Tibial artery (tissue), 4 donors: ENCODE data around the gene MEIOC.
"Not testable (repeated sequence)": the region's sequence is repeated elsewhere in the genome, so short reads cannot be mapped to it uniquely, and the experiment has no call there.

Experiments
- DNase-seq, 2 donors: peaks; one replicate each; pipeline ENCODE4 v3.0.0-alpha.2; 2019
- H3K27ac ChIP-seq, 2 donors: fragments of 200-600 bp; sonication (generic) in 1 of 2; 1 replicate in 1 of 2; 2 replicates in 1 of 2; pipeline ENCODE4 v1.5.1; 2018 to 2019; ENCODE audit warnings: mild to moderate bottlenecking in 1 of 2
- H3K27me3 ChIP-seq, 2 donors: fragments of 200-600 bp; sonication (generic) in 1 of 2; one replicate each; pipeline versions ENCODE4 v1.5.1 to v1.6.0; 2016 to 2019
- H3K36me3 ChIP-seq, 3 donors: fragments of 200-600 bp; sonication (generic) in 2 of 3; one replicate each; pipeline ENCODE4 v1.5.1; 2016 to 2019; ENCODE audit warnings: mild to moderate bottlenecking in 2 of 3
- H3K4me1 ChIP-seq, 4 donors: fragments of 200-600 bp; sonication (generic) in 2 of 4; 1 replicate in 3 of 4; 2 replicates in 1 of 4; pipeline ENCODE4 v1.5.1; 2016 to 2019
- H3K4me3 ChIP-seq, 2 donors: fragments of 200-600 bp; sonication (generic) in 1 of 2; 1 replicate in 1 of 2; 2 replicates in 1 of 2; pipeline ENCODE4 v1.5.1; 2018 to 2019; ENCODE audit warnings: mild to moderate bottlenecking in 2 of 2
- H3K9me3 ChIP-seq, 3 donors: fragments of 200-600 bp; sonication (generic) in 1 of 3; one replicate each; pipeline ENCODE4 v1.5.1; 2016 to 2019
- intact Hi-C: fragments of 100-400 bp; cut with DNase I; formaldehyde crosslinking; loops from one replicate; pipeline ENCODE4 v1.15.0; 2023; ENCODE audit warnings: low total_unique reads
- TF ChIP-seq, protein P1 (sequence below), 2 experiments: fragments of 200-600 bp in 1 of 2; fragments of 450-650 bp in 1 of 2; IDR thresholded peaks; one replicate each; pipeline ENCODE4 v1.5.1; 2017 to 2019; ENCODE audit warnings: antibody characterized with exemption in 2 of 2, mild to moderate bottlenecking in 1 of 2, moderate library complexity in 1 of 2

The MEIOC gene

DNA sequence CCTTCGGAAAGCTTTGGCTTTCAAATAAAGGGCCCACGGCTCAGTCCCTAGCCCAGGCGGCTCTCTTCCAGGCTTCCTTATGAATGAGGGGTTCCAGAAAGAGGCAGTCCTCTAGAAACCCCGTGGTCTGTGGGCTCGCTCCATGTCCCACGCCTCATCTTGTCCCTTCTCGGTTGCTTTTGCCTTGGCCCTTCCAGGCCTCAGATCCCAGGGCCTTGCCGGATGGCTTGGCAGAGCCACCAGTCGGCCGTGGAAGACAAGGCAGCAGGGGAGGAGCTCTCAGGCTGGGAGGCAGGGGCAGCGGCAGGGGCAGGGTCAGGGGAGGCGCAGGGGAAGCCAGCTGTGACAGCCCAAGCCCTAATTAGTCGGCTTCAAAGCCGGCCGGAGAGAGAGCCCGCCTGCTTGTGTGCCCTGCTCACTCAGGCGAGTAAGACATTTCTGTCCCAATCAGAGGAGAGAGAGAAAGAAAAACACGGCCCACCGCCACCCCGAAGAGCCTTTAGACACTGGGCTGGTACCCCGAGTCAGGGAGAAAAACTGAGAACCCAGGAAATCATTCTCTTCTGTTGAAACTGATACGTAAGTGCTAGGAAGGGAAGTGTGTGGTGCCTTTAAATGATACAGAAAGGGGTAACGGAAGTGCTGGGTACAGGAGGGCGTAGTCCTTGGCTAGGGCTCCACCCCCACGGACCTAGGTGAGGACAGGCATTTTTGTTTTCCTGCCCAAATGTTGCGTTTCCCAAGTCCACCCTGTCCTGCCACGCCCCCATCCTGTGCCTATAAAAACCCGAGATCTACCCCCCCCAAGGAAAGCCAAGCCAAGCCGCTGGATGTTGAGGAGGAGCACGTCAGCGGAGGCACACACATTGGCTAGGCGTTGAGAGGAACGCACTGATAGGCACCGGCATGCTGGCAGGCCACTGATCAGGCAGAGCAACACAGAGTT lies 27.8 kb upstream of the MEIOC start:
- H3K36me3 ChIP-seq: no peaks in the 10 kb centered on the region
- H3K27me3 ChIP-seq: no peaks in the 10 kb centered on the region
- H3K9me3 ChIP-seq: no peaks in the 10 kb centered on the region
- no peak overlapping the region for H3K27ac ChIP-seq
- no peaks in the 10 kb centered on the region for H3K4me1 ChIP-seq
- no peak overlapping the region for H3K4me3 ChIP-seq
- intact Hi-C loops: no loop called here
- no peak for DNase-seq
- TF ChIP-seq, protein P1, sequence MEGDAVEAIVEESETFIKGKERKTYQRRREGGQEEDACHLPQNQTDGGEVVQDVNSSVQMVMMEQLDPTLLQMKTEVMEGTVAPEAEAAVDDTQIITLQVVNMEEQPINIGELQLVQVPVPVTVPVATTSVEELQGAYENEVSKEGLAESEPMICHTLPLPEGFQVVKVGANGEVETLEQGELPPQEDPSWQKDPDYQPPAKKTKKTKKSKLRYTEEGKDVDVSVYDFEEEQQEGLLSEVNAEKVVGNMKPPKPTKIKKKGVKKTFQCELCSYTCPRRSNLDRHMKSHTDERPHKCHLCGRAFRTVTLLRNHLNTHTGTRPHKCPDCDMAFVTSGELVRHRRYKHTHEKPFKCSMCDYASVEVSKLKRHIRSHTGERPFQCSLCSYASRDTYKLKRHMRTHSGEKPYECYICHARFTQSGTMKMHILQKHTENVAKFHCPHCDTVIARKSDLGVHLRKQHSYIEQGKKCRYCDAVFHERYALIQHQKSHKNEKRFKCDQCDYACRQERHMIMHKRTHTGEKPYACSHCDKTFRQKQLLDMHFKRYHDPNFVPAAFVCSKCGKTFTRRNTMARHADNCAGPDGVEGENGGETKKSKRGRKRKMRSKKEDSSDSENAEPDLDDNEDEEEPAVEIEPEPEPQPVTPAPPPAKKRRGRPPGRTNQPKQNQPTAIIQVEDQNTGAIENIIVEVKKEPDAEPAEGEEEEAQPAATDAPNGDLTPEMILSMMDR (IDR thresholded peaks at IDR 0.05): no peak

DNA sequence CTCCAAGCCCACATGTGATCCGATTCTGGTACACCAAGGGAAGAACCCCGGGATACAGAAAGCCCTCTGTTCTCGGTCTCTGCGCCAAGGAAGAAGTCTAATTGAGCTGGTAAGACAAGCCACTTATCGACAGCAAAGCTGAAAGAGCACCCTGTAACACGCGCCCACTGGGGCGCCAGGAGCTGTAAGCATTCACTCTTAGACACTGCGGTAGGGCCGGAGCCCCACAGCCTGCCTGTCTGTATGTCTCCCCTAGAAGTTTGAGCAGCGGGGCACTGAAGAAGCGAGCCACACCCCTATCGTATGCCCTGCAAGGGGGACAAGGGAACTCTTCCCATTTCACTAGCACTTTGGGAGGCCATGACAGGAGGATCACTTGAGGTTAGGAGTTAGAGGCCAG lies 27.0 kb upstream of the MEIOC start:
- H3K4me3 ChIP-seq: no peak overlapping the region
- no peak overlapping the region for H3K27ac ChIP-seq
- intact Hi-C loops: no loop called here
- no peak for DNase-seq
- TF ChIP-seq, protein P1 (IDR thresholded peaks at IDR 0.05): no peak
- no peaks in the 10 kb centered on the region for H3K9me3 ChIP-seq
- H3K4me1 ChIP-seq: no peaks in the 10 kb centered on the region
- H3K27me3 ChIP-seq: no peaks in the 10 kb centered on the region
- H3K36me3 ChIP-seq: no peaks in the 10 kb centered on the region

DNA sequence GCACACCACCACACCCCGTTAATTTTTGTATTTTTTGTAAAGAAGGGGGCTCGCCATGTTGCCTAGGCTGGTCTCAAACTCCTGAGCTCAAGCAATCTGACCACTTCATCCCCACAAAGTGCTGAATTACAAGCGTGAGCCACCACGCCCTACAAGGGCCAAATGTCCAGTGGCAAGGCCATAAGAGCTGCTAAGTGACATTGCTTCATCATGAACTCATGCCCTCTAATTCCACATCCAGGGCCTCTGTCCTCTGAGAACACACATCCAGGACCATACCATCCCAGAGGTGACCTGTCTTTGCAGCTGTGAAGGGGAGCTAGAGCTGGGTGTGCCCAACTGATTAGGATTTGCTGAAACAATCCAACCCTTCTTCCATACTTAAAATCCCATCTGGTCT lies 25.6 kb upstream of the MEIOC start:
- TF ChIP-seq, protein P1 (IDR thresholded peaks at IDR 0.05): no peak
- intact Hi-C loops: no loop called here
- DNase-seq: no peak

DNA sequence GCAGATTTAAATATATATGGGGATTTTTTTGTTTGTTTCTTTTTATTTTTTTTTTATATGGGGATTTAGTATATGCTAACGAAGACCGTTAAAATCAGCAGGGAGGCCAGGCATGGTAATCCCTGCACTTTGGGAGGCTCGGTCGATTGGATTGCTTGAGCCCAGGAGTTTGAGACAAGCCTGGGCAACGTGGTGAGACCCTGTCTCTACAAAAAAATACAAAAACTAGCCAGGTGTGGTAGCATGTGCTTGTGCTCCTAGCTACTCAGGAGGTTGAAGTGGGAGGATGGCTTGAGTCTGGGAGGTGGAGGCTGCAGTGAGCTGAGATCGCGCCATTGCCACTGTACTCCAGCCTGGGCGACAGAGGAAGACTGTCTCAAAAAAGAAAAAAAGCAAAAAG lies 22.3 kb upstream of the MEIOC start:
- DNase-seq: no peak
- peaks cover 0 to 2% of the 10 kb centered on the region in 2 donors for H3K27me3 ChIP-seq
- no peaks in the 10 kb centered on the region for H3K4me1 ChIP-seq
- no peaks in the 10 kb centered on the region for H3K9me3 ChIP-seq
- TF ChIP-seq, protein P1 (IDR thresholded peaks at IDR 0.05): no peak
- no peak overlapping the region for H3K27ac ChIP-seq
- intact Hi-C loops: no loop called here
- no peaks in the 10 kb centered on the region for H3K36me3 ChIP-seq
- no peak overlapping the region for H3K4me3 ChIP-seq

More for the DNA sequence above, 25.6 kb upstream of the MEIOC start:
- no peaks in the 10 kb centered on the region for H3K36me3 ChIP-seq
- H3K4me3 ChIP-seq: no peak overlapping the region
- no peaks in the 10 kb centered on the region for H3K9me3 ChIP-seq
- H3K27ac ChIP-seq: no peak overlapping the region
- no peaks in the 10 kb centered on the region for H3K4me1 ChIP-seq
- no peaks in the 10 kb centered on the region for H3K27me3 ChIP-seq

DNA sequence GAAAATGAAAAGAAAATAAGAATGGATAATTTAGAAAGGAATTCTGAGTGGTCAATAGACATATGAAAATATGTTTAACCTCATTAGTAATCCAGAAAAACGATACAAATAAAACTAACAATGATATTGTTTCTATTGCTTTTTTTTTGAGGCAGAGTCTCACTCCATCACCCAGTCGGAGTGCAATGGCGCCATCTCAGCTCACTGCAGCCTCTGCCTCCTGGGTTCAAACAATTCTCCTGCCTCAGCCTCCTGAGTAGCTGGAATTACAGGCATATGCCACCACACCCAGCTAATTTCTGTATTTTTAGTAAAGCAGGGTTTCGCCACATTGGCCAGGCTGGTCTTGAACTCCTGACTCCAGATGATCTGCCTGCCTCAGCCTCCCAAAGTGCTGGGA lies 21.9 kb upstream of the MEIOC start:
- H3K27me3 ChIP-seq, H3K36me3 ChIP-seq, intact Hi-C loops, H3K4me1 ChIP-seq, H3K27ac ChIP-seq, H3K9me3 ChIP-seq, H3K4me3 ChIP-seq, DNase-seq: not testable (repeated sequence)

DNA sequence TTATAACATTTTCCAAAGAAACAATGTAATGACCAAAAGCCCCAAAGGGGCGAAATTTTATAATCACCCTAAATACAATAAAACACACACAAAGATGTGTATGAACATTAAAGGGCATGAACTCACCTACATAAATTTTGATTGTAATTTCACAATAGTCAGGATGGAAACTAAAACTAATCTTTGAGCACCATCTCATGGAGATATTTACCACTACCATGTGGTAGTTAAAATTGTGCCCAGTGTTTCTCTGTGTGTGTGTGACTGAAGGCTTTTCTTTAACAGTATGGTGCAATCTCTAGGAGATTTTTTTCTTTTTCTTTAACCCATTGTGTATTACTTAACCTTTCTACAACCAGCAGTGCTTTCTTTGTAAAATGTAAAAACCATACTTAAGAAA lies 19.7 kb upstream of the MEIOC start:
- Histone ChIP-seq H3K27me3 (peaks cover 0 to 2% of the 10 kb centered on the region in 2 donors), H3K36me3 (no peaks in the 10 kb centered on the region), H3K27ac (no peak overlapping the region), H3K9me3 (no peaks in the 10 kb centered on the region), H3K4me3 (no peak overlapping the region), H3K4me1 (no peaks in the 10 kb centered on the region)
- no peak for DNase-seq
- intact Hi-C loops: loop anchor here (2.0 kb wide), 1 partner anchor 54 kb away; no protein-coding TSS in a partner anchor
- TF ChIP-seq, protein P1 (IDR thresholded peaks at IDR 0.05): peak; percentile 54 to 92
